ENCODE results near the gene F12. TPM values are rescaled to one million over a fixed set of nuclear protein-coding genes. Genes with fewer than 3 reads are reported as not detected.
A peak's percentile ranks its signal among the peaks of the same experiment; 100 is the strongest.

F12 gene
- total and polyA plus RNA-seq, 2 donors (not counting 1 experiment from before 2014, with no cell fraction given), result 0.10 to 0.50 TPM

- Histone ChIP-seq H3K27ac (ENCODE audit: insufficient read depth, low read length) (peak overlapping the region; percentile 75), H3K4me2 (ENCODE audit: extremely low read depth, insufficient read depth, low read length) (no peak overlapping the region), H3K36me3 (ENCODE audit: control insufficient read depth, insufficient read depth, low read length) (no peaks in the 10 kb centered on the region), H3K9ac (ENCODE audit: insufficient read depth, low read length) (no peak overlapping the region), H2AFZ (ENCODE audit: low read length) (peak overlapping the region; percentile 84), H3K79me2 (ENCODE audit: control insufficient read depth, insufficient read depth, low read length) (no peaks in the 10 kb centered on the region), H3K9me3 (ENCODE audit: control insufficient read depth, insufficient read depth, low read depth, low read length) (no peaks in the 10 kb centered on the region), H3K27me3 (ENCODE audit: control insufficient read depth, insufficient read depth, low read length) (peaks cover 3% of the 10 kb centered on the region), H3K4me1 (ENCODE audit: control insufficient read depth, extremely low read depth, insufficient read depth, low read length) (peaks cover 5% of the 10 kb centered on the region), H4K20me1 (ENCODE audit: control insufficient read depth, extremely low read depth, insufficient read depth, low read length) (no peaks in the 10 kb centered on the region), H3K4me3 (replicated peaks in 1 of 4; ENCODE audit: control extremely low read depth in 1 of 4, insufficient read depth in 1 of 4, low read depth in 3 of 4, low read length in 4 of 4) (no peak overlapping the region)
- TF ChIP-seq CTCF (conservative IDR thresholded peaks at IDR 0.05 in 1 of 2, IDR thresholded peaks at IDR 0.05 in 1 of 2; ENCODE audit: low read depth in 1 of 2, low read length in 2 of 2), result no peak
- TF ChIP-seq EZH2 (IDR thresholded peaks at IDR 0.05; ENCODE audit: low read length, missing control alignments), result no peak
- DNase-seq (ENCODE audit: low read depth in 2 of 2), result no peak
These were observed 43.4 kb downstream of the F12 start for GRCh38 chr5:177365845-177366527.

DNA sequence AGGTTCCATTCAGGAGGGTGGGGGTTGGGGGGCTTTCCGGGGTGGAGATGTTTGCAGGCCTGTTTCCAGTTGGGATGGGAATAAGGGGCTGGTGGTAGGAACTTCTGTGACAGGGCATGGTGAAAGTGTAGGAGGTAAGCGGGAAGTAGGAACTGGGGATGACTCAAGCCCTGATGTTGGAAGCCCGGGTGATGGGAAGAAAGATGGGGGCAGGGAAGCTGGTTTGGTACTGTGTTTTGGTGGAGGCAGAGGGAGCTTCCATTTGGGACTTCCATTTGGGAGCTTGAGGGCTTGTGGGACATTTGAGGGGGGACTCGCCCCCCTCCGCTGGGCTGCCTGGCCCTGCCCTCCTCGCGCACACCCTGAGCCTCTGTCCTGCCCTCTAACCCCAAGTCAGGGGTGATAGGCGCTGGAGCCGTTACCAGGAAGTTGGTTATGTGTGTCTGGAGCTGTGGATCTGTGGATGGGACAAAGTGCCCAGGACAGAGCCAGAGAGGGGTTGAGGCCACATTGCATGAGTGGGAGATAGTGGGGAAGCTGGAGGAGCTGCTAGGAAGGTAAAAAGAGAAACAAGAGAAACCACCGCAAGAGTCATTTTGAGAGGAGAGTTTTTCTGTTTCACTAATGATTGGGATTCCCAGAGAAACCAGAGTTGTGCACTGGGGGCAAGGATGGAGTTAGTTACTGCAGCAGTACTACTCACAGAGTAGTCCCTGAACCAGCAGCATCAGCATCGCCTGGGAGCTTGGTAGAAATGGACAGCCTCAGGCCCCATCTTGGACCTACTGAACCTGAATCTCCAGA is 45.0 kb downstream of the F12 start:
- H4K20me1 ChIP-seq (ENCODE audit: control insufficient read depth, extremely low read depth, insufficient read depth, low read length), result no peaks in the 10 kb centered on the region
- H3K9me3 ChIP-seq (ENCODE audit: control insufficient read depth, insufficient read depth, low read depth, low read length), result no peaks in the 10 kb centered on the region
- H3K36me3 ChIP-seq (ENCODE audit: control insufficient read depth, insufficient read depth, low read length), result no peaks in the 10 kb centered on the region
- no peak overlapping the region for H3K4me2 ChIP-seq (ENCODE audit: extremely low read depth, insufficient read depth, low read length)
- TF ChIP-seq EZH2 (IDR thresholded peaks at IDR 0.05; ENCODE audit: low read length, missing control alignments) (no peak), CTCF (conservative IDR thresholded peaks at IDR 0.05 in 1 of 2, IDR thresholded peaks at IDR 0.05 in 1 of 2; ENCODE audit: low read depth in 1 of 2, low read length in 2 of 2) (no peak)
- peaks cover 13% of the 10 kb centered on the region for H3K27me3 ChIP-seq (ENCODE audit: control insufficient read depth, insufficient read depth, low read length)
- no peaks in the 10 kb centered on the region for H3K79me2 ChIP-seq (ENCODE audit: control insufficient read depth, insufficient read depth, low read length)
- no peak overlapping the region for H2AFZ ChIP-seq (ENCODE audit: low read length)
- no peak overlapping the region for H3K27ac ChIP-seq (ENCODE audit: insufficient read depth, low read length)
- no peak for DNase-seq (ENCODE audit: low read depth in 2 of 2)
- H3K4me1 ChIP-seq (ENCODE audit: control insufficient read depth, extremely low read depth, insufficient read depth, low read length), result peaks cover 5% of the 10 kb centered on the region
- H3K4me3 ChIP-seq (replicated peaks in 1 of 4; ENCODE audit: control extremely low read depth in 1 of 4, insufficient read depth in 1 of 4, low read depth in 3 of 4, low read length in 4 of 4), result no peak overlapping the region
- H3K9ac ChIP-seq (ENCODE audit: insufficient read depth, low read length), result no peak overlapping the region

- peak overlapping the region; percentile 76 for H3K4me2 ChIP-seq (ENCODE audit: extremely low read depth, insufficient read depth, low read length)
- H3K27ac ChIP-seq (ENCODE audit: insufficient read depth, low read length), result no peak overlapping the region
- H3K79me2 ChIP-seq (ENCODE audit: control insufficient read depth, insufficient read depth, low read length), result no peaks in the 10 kb centered on the region
- no peaks in the 10 kb centered on the region for H4K20me1 ChIP-seq (ENCODE audit: control insufficient read depth, extremely low read depth, insufficient read depth, low read length)
- peaks cover 5% of the 10 kb centered on the region for H3K4me1 ChIP-seq (ENCODE audit: control insufficient read depth, extremely low read depth, insufficient read depth, low read length)
- H3K4me3 ChIP-seq (replicated peaks in 1 of 4; ENCODE audit: control extremely low read depth in 1 of 4, insufficient read depth in 1 of 4, low read depth in 3 of 4, low read length in 4 of 4), result peak overlapping the region in 3 of 4 experiments; percentile 29 to 37 (median 29)
- H3K9ac ChIP-seq (ENCODE audit: insufficient read depth, low read length), result no peak overlapping the region
- peak overlapping the region; percentile 15 for H2AFZ ChIP-seq (ENCODE audit: low read length)
- TF ChIP-seq CTCF (conservative IDR thresholded peaks at IDR 0.05 in 1 of 2, IDR thresholded peaks at IDR 0.05 in 1 of 2; ENCODE audit: low read depth in 1 of 2, low read length in 2 of 2) (no peak), EZH2 (IDR thresholded peaks at IDR 0.05; ENCODE audit: low read length, missing control alignments) (no peak)
- no peaks in the 10 kb centered on the region for H3K9me3 ChIP-seq (ENCODE audit: control insufficient read depth, insufficient read depth, low read depth, low read length)
- H3K36me3 ChIP-seq (ENCODE audit: control insufficient read depth, insufficient read depth, low read length), result no peaks in the 10 kb centered on the region
- DNase-seq (ENCODE audit: low read depth in 2 of 2), result no peak
- H3K27me3 ChIP-seq (ENCODE audit: control insufficient read depth, insufficient read depth, low read length), result peaks cover 17% of the 10 kb centered on the region
These were observed 45.8 kb downstream of the F12 start for GRCh38 chr5:177363565-177363964.

Measured in fibroblast of lung (primary cell).